Activated naive CD4-positive, alpha-beta T cell treated with anti-CD3 and anti-CD28 coated beads, Interleukin-2, amount 50 U/mL, for 72 hours (primary cell): ENCODE data around the gene SLC25A26. TPM values are rescaled to one million over a fixed set of nuclear protein-coding genes. Genes with fewer than 3 reads are reported as not detected.

Source experiments
- ATAC-seq, 2 donors: fragments of 150-1000 bp; cut with Tn5 transposase; 2 replicates each; pipeline ENCODE4 v1.10.0; 2021; ENCODE audit warnings: mild to moderate bottlenecking in 2 of 2, moderate library complexity in 2 of 2
- DNase-seq, 2 donors: peaks; one replicate each; pipeline ENCODE4 v3.0.0; 2021 to 2022; ENCODE audit warnings: low spot score in 2 of 2
- H3K27ac Mint-ChIP-seq, 2 donors: one replicate each; pipeline ENCODE4 v1.8.0; 2022; ENCODE audit warnings: mild to moderate bottlenecking in 2 of 2, mixed read lengths in 2 of 2
- H3K36me3 Mint-ChIP-seq, 2 donors: one replicate each; pipeline ENCODE4 v1.8.0; 2022; ENCODE audit warnings: mixed read lengths in 2 of 2
- H3K9me3 Mint-ChIP-seq, 2 donors: one replicate each; pipeline ENCODE4 v1.8.0; 2022; ENCODE audit warnings: mixed read lengths in 2 of 2
- total RNA-seq, 2 donors: library from RNA; stranded (reverse); gene quantifications; one replicate each; pipeline ENCODE4 v1.2.3, GENCODE V29; 2022

SLC25A26 gene
- total RNA-seq, 2 donors from 2014 or later: 25.4 to 32.6 TPM

DNA sequence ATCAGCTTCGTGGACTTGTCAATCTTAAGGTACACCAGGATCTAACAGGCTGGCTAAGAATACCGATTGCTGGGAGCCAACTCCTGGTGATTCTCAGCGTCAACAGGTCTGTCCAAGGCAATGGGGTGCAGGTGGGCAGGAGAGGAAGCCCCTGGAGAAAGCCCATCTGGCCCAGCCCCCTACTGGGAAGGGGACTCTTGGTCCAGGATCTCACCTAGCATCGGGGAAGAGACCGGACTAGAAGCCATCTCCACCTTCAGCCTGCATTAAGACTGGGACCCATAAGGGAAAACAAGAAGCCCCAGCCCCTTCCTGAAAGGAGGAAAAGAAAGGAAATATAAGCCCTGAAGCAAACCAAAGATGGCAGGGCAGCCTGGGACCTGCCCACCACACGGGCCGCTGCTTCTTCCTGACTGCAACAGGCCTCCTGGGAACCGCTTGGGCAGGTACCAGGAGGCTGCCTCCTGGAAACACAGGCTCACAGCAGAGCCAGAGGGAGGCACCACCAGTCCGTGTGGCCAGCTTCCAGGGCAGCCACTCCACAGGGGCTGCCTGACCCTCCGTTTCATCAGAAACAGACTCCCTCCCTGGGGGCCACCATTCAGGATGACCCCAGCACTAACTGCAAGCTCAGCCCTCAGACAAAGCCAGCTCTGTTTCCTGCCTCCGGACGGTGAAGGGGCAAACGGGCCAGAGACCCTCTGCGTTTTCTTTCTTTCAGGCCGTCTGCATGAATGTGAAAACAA lies 179.8 kb downstream of the SLC25A26 start:
- Mint-ChIP-seq H3K27ac (peak overlapping the region in 1 of 2 donors; percentile 14), H3K36me3 (peaks cover 7 to 8% of the 10 kb centered on the region in 2 donors), H3K9me3 (no peaks in the 10 kb centered on the region)
- no peak for ATAC-seq
- DNase-seq: no peak

DNA sequence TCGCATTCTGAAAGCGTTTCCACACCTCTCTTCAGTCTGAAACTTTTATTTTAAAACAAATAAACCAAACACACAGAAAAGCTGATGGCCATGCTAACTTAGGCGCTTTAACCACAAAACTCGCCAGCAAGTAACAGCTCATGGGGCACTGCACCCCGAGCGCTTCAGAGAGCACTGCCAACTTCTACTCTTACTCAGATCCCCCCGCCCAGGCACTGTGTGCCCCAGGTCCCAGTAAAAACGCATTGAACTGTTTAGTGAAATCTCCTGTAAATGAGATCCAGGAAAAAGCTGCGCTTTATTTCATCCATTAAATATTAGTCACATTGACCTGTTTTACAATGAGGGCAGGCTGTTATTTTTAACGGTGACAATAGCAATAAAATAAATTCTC lies 180.4 kb downstream of the SLC25A26 start:
- no peaks in the 10 kb centered on the region for H3K9me3 Mint-ChIP-seq
- ATAC-seq (no peak), DNase-seq (no peak)
- H3K36me3 Mint-ChIP-seq: peaks cover 7 to 8% of the 10 kb centered on the region in 2 donors
- peak overlapping the region in 1 of 2 donors; percentile 25 for H3K27ac Mint-ChIP-seq

DNA sequence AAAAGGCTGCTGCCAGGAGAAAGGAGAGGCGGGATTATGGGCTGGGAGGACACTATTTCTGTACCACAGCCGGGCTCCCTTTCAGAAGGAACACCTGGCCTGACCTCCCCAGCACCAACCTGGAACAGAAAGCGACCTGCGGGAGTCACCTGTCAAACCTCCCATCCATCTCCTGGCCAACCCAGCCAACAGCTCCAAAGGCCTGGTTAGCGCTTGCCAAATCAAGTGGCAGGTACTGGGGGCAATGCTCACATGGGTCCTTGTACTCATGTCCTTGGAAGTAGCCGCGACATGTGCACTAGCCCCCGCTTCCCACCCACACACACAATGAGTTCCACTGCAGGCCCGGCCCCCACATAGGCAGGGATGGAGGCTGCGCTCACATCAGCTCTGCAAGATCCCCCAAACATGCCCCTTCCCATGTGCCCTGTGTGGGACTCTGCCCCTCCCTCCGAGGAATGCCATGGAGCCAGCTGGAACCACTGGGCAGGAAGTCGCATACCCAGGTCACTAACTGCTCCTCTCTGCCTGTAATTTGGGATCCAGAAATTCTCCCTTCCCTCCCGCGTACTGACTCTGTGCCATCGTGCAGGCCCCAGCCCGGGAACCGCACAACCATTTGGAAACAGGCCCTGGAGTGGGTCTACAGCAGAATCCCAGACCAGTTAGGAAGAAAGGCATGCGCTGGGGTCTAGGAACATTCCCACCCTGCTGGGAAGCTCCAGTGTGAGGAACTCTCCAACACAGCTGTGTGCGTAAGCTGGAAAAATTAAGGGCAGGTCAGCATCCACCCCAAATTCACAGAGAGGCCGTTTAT lies 181.1 kb downstream of the SLC25A26 start:
- H3K36me3 Mint-ChIP-seq: peaks cover under 1 to 8% of the 10 kb centered on the region in 2 donors
- DNase-seq (no peak), ATAC-seq (no peak)
- no peaks in the 10 kb centered on the region for H3K9me3 Mint-ChIP-seq
- H3K27ac Mint-ChIP-seq: peak overlapping the region in 1 of 2 donors; percentile 25

DNA sequence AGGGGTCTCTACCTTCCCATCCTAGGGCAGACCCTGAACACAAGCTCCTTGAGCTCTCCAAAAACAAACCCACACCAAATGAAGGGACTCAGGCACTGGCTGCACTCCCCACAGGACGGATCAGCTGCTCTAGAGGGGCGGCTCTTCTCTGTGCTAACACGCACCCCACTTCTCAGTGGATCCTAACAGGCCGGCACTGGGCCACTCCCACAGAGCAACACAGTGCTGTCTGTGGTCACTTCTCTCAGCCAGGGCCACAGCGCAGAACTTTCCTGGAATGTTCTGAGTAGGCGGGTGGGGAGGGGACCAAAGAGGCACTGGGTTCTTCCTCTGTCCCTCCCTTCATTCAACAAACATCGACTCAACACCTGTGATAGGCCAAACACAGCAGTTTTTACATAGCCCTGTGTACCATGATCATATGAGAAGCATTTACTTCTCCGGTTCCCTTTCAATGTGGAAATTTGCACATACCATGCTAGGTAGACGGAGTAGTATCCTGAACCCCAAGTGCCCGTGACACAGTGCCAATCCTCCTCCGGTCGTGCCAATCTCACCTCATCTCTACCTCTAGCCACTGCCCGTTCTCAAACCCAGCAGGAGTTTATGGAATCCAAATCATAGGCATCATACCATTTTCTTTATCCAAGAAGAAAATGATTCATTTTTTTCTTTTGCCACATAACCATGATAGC lies 181.9 kb downstream of the SLC25A26 start:
- Mint-ChIP-seq H3K27ac (peak overlapping the region; percentile 16 to 55), H3K9me3 (no peaks in the 10 kb centered on the region), H3K36me3 (peaks cover 0 to 7% of the 10 kb centered on the region in 2 donors)
- DNase-seq (no peak), ATAC-seq (no peak)

DNA sequence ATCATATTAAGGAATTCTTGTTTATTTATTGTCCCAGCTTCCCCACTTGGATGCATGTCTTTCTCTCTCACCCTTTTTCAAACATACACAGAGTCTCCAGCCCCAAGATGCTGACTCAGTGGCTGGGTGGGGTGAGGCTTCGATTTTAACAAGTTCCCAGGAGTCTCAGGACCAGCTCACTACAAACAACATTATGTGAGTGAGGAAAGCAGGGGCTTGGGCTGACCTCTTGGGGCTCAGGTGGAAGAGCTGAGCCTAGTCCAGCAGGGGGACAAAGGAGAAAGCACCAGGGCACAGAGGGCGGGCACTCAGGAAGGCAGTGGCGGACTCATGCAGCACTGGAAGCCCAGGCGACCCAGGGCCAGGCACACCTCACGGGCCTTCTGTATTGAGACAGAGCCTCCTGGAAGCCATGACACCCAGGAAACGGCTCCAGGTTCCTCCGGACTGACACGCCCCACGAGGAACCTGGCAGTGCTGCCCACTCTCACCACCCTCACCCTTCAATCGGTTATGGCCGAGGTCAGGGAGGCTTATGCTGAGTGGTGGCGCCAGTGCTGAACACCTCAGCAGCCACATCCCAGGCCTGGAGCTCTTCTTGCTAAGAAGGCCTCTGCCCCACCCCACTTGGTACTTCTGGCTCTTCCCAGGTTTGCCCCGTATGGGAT lies 182.7 kb downstream of the SLC25A26 start:
- peak overlapping the region; percentile 20 to 55 for H3K27ac Mint-ChIP-seq
- peaks cover 0 to under 1% of the 10 kb centered on the region in 2 donors for H3K36me3 Mint-ChIP-seq
- H3K9me3 Mint-ChIP-seq: no peaks in the 10 kb centered on the region
- DNase-seq (no peak), ATAC-seq (no peak)

DNA sequence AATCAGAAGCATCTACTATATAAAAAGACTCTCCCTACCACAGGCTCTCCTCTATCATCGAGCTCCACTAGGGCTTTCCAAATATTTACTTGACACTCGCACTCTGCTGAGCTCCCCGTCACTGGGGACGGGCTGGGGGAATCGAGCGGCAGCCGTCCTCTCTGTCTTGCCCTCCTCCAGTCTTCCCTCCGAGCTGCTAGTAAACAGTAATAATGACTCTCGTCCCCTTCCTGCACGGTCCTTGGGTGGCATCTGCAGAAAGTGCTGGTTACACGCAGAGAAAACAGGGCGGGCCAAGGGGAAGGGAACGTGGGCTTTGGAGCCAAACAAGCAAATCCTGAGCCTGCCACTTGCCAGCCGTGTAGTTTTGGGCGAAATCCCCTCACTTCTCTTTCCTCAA lies 183.4 kb downstream of the SLC25A26 start:
- DNase-seq (no peak), ATAC-seq (no peak)
- Mint-ChIP-seq H3K27ac (peak overlapping the region in 1 of 2 donors; percentile 60), H3K9me3 (no peaks in the 10 kb centered on the region), H3K36me3 (no peaks in the 10 kb centered on the region)

DNA sequence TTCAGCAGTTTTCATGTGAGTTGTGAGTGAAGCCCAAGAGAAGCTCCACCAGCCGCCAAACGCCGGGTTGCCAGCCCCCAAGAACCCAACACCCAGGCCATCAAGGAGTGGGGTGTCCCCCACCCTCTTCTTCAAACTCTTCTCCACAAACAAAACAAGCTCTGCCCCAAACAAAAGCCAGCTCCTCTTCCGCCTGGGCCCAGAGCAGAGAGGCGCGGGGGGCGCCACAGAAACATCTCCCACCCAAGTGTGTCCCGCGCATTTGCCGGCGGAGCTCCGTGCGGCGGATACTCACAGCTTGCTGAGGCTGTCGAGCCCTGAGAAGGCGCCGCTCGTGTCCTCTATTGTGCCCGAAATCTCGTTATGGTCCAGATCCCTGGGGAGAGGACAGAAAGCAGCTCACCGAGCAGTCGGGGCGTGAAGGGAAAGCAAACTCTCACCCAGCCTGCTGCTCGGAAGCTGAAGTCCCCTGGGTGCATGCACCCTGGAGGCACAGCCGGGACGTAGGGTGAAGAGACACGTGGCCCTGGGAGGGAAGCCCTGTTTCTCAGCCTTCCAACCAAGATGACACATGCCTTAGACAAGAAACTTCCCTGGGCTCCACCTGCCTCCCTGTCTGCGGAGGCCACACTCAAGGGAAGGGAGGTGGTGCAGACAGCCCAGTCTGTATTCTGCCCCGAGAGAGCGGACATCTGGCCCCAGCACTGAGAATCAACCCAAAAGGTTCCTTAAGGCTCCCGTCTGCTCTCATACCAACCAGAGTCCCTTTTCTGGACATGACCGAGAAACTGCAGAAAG lies 184.3 kb downstream of the SLC25A26 start:
- no peak for DNase-seq
- no peaks in the 10 kb centered on the region for H3K36me3 Mint-ChIP-seq
- ATAC-seq: no peak
- peak overlapping the region in 1 of 2 donors; percentile 29 for H3K27ac Mint-ChIP-seq
- H3K9me3 Mint-ChIP-seq: no peaks in the 10 kb centered on the region

DNA sequence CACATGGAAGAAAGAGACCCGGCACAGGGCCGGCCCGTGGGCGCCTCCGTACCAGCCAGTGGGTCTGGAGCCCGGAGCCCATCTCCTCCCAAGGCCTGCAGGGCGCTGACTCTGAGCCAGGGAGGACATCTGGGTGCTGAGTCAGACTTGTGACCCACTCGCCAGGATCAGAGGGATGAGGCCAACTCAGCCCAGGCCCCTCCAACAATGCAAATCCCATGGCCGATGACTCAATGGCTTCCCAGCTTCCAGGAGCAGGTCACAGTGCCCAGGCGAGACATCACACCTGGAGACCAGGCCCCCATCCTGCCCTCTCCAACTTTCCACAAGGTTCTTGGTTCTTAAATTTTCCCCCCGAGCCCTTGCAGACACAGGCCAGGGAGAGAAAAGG lies 184.9 kb downstream of the SLC25A26 start:
- DNase-seq (no peak), ATAC-seq (no peak)
- H3K9me3 Mint-ChIP-seq: no peaks in the 10 kb centered on the region
- no peaks in the 10 kb centered on the region for H3K36me3 Mint-ChIP-seq
- no peak overlapping the region for H3K27ac Mint-ChIP-seq

DNA sequence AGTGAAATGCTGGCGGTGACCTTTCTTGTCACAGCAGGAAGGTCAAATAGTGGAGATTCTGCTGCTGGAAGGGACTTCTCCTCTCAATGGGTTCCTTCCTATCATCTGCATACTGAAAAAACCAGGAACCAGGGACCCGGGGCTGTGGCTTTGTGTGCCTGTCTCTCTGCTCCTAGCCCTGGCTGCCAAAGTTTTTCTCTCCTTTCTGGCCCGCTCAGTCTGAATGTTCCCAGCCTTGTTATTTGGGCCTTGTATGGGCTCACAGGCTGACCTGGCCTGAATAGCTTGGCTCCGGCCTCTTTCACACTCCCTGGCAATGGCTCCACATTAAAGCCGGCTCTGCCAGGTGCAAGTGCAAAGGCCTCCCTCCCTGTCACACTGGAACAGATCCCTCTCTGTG lies 185.4 kb downstream of the SLC25A26 start:
- Mint-ChIP-seq H3K36me3 (no peaks in the 10 kb centered on the region), H3K9me3 (no peaks in the 10 kb centered on the region), H3K27ac (no peak overlapping the region)
- DNase-seq (no peak), ATAC-seq (no peak)

DNA sequence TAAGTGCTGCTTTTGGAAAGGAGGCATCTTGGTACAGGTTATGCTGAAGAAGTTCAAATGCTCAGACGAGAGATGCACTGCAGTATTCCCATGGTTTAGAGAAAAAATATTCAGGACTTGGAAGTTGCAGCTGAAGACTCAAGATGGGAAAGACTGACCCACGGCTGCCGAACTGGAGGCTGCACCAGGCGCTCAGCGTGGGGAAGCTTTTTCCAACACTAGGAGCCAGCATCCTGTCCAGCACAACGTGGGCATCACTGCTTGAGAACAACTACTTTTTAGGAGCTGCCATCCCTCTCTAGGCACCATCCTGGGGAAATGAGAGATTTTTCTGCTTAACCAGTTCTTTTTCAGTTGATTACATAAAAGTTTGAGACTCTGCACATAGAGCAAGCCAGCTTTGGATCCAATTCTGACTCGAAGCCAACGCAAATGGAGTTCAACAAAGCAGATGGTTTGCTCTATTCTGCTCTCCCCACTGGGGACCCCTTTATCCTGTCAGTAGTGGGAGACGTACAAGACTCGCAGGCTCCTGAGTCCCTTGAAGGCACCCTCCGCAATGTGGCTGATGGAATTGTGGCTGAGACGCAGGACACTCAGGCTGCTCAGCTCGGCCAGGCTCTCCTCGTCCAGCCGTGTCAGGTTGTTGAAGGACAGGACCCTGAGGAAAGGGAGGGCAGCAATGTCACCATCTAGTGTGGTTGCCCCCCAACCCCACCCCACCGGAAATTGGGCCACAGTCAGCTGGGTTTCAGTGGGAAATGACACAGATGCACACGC lies 186.2 kb downstream of the SLC25A26 start:
- ATAC-seq (no peak), DNase-seq (no peak)
- H3K27ac Mint-ChIP-seq: no peak overlapping the region
- H3K36me3 Mint-ChIP-seq: no peaks in the 10 kb centered on the region
- H3K9me3 Mint-ChIP-seq: no peaks in the 10 kb centered on the region

DNA sequence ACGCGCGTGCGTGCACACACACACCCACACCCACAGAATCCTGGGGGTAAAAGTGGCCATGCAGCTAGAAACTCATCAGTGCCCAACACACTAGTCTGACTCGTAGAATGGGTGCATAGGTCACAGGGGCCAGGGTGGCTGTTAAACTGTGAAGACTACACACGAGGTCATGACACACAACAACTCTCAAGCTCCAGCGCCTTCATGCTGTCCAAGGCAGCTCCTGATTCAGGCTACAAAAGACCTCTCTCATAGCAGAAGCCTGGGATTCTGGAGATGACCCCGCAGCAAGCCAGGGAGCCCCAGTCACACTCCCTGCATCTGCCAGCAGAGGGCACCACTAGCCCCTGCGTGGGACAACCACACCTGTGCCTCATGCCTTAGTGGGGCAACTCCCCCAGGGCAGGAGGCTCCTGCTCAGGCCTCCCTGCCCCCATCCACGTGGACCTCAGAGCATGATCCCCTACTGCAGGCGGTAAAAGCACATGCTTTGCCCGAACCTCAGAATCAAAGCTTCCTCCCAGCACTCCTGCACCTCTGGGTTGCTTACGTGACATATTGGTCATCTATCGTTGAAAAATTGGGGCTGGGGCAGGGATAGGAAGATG lies 186.9 kb downstream of the SLC25A26 start:
- peak; percentile 68 to 85 for DNase-seq
- Mint-ChIP-seq H3K36me3 (peaks cover 4% of the 10 kb centered on the region in 2 donors), H3K9me3 (no peaks in the 10 kb centered on the region), H3K27ac (peak overlapping the region in 1 of 2 donors; percentile 62)
- peak; percentile 87 to 88 for ATAC-seq

DNA sequence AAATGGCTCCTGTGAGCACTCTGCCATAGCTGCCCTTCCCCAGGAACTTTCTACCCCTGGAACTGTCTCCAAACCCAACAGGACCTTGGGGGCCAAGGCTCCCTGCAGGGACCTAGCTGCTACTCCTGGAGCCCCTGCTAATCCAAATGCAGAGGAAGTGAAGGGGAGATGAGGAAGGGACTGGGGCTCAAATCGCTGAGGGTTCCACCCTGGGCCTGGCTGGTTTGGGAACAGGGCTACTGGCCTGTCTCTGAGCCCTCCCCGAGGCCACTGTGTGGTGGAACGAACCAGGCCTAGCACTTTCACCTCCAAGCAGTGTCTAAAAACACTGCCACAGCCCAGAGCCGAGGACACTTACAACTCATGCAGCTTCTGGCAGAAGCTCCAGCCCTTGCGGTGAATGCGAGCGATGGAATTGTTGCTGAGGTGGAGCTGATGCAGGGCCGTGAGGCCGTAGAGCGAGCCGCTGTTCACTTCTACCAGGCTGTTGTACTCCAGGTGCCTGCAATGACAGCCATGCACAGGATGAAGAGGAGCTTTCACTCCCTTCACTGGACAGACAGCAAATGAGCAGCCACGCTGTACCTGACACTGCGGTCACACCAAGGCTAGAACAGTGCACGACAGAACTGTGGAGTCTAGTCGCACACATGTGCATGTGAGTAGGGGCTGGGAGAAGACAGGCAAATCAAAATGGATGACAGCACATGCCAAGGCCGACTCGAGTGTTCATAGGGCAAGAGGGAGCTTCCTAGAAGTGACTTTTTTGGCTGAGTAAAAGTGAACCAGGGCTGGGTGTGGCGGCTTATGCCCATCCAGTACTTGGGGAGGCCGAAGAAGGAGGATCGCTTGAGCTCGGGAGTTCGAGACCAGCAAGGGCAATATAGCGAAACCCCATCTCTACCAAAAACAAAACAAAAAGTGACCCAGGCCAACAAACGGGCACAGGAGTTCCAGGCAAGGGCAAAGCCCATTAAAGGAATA lies 189.3 kb downstream of the SLC25A26 start:
- H3K27ac Mint-ChIP-seq: no peak overlapping the region
- DNase-seq (peak in 1 of 2 donors; percentile 45), ATAC-seq (no peak)
- peaks cover 8 to 9% of the 10 kb centered on the region in 2 donors for H3K36me3 Mint-ChIP-seq
- H3K9me3 Mint-ChIP-seq: no peaks in the 10 kb centered on the region

DNA sequence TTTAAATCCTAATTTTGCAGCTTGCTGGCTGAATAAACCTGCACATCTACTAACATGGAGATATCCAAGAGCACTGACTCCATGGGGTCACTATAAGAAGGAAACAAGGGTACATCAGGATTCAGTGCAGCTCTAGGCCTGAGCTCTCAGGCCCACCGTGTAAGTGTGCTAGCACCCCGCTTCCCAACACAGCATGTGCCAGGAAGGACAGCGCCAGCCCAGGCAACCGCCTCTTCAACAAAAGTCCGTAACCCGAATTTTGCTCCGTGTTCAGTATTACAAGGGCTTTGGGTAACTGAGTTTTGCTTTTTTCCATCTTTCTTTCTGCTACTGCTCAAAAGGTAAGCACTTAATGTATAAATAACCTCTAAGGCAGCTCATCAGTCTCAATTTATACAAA lies 190.2 kb downstream of the SLC25A26 start:
- DNase-seq (no peak), ATAC-seq (no peak)
- Mint-ChIP-seq H3K27ac (peak overlapping the region in 1 of 2 donors; percentile 61), H3K36me3 (peaks cover 8 to 9% of the 10 kb centered on the region in 2 donors), H3K9me3 (no peaks in the 10 kb centered on the region)

DNA sequence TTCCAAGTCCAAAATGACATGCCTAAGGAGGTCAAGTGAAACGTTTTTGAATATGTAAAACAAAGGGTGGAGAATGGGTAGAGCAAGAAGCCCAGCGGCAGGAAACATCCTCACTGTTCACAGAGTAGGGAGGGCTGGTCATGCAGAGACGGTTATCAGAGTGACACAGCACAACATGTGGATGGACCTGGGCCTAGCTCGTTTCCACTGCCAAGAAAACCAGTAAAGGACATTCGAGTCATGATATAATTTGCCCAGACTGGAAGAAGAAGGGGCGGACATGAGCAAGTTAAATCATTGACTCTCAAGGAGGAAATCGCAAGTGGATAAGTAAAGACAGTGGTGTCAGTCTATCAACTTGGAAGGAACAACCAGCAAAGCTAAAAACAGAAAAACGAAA lies 190.7 kb downstream of the SLC25A26 start:
- Mint-ChIP-seq H3K9me3 (no peaks in the 10 kb centered on the region), H3K36me3 (peaks cover 8 to 9% of the 10 kb centered on the region in 2 donors), H3K27ac (peak overlapping the region in 1 of 2 donors; percentile 61)
- no peak for ATAC-seq
- DNase-seq: no peak
